Psoas muscle (tissue), 8 donors: ENCODE data around the gene PTPN1. TPM values are rescaled to one million over a fixed set of nuclear protein-coding genes. Genes with fewer than 3 reads are reported as not detected.

Experiments
- ATAC-seq, 4 donors: fragments of 200-7000 bp; cut with Tn5 transposase; one replicate each; pipeline ENCODE4 v1.9.1; 2020; ENCODE audit warnings: moderate library complexity in 3 of 4, mild to moderate bottlenecking in 2 of 4
- DNase-seq, 2 donors: peaks; one replicate each; pipeline ENCODE4 v3.0.0-alpha.2; 2020
- H3K27ac ChIP-seq: fragments of 200-600 bp; one replicate; pipeline ENCODE4 v1.8.0; 2022
- H3K27me3 ChIP-seq, 3 donors: fragments of 200-600 bp in 1 of 3; one replicate each; pipeline versions ENCODE4 v1.6.1 to v1.8.0; 2013 to 2022; ENCODE audit warnings: low read length in 2 of 3, mild to moderate bottlenecking in 2 of 3, moderate library complexity in 1 of 3; ENCODE audit not compliant: insufficient read depth in 3 of 3
- H3K36me3 ChIP-seq, 2 donors: fragments of 200-600 bp in 1 of 2; one replicate each; pipeline versions ENCODE4 v1.6.1 to v1.8.0; 2013 to 2022; ENCODE audit warnings: low read depth in 1 of 2, mild to moderate bottlenecking in 1 of 2, moderate library complexity in 1 of 2; ENCODE audit not compliant: insufficient read depth in 1 of 2
- H3K4me1 ChIP-seq: fragments of 200-600 bp; one replicate; pipeline ENCODE4 v1.8.0; 2022
- H3K4me3 ChIP-seq: fragments of 200-600 bp; one replicate; pipeline ENCODE4 v1.8.0; 2022; ENCODE audit warnings: mild to moderate bottlenecking
- H3K9me3 ChIP-seq: fragments of 200-600 bp; one replicate; pipeline ENCODE4 v1.8.0; 2022
- WGBS, 3 donors: extraction: QIAGEN DNeasy Blood & Tissue Kit; methylation state at CpG; one replicate each; pipeline versions ENCODE4 v1.1.6 to v1.1.7; 2013; 5-methylcytosine and 5-hydroxymethylcytosine counted together
- intact Hi-C, 2 donors: fragments of 100-400 bp; cut with DNase I; formaldehyde crosslinking; loops; one replicate each; pipeline versions ENCODE4 v1.11.0 to v1.14.2; 2022
- polyA plus RNA-seq, 3 donors: library from polyadenylated mRNA; stranded (reverse); fragments of 200-250 nt; gene quantifications; one replicate each; pipeline ENCODE4 v1.2.3, GENCODE V29; 2013
- total RNA-seq, 4 donors: library from RNA; stranded (reverse); fragmentation: NEBNext Ultra II Directional in 2 of 4; extraction: Animal tissue kit (Norgen Biotek cat#: 25700) in 2 of 4; gene quantifications; one replicate each; pipeline versions ENCODE4 v1.2.1 to v1.2.4, GENCODE V29; 2021 to 2023
- TF ChIP-seq, protein P1 (sequence below): fragments of 200-600 bp; IDR thresholded peaks from one replicate; pipeline ENCODE4 v1.8.0; 2022; ENCODE audit warnings: antibody characterized with exemption
- donor health status: healthy with polysubstance abuse.
- donor health status: DM: no; HTN: no; CAD: no; lungs with moderate emphysema.
- donor health status: Bipolar disorder and iron deficiency.
- donor health status: healthy.
- donor health status: DM: yes; HTN: yes; CAD: no.
- donor health status: DM: no; HTN: no; CAD: no.
- donor health status: DM: no; HTN: no; CAD: no.
- donor health status: DM: yes; HTN: yes; CAD: no.

PTPN1 gene
- total and polyA plus RNA-seq, 7 donors, result 28.7 to 112 (median 46.1) TPM

- intact Hi-C loops, result loop anchor here in 1 of 2 donors (5.0 to 10.0 kb wide), 2 partner anchors 84 to 116 kb away; no protein-coding TSS in a partner anchor
- ATAC-seq, result no peak
- TF ChIP-seq, protein P1, sequence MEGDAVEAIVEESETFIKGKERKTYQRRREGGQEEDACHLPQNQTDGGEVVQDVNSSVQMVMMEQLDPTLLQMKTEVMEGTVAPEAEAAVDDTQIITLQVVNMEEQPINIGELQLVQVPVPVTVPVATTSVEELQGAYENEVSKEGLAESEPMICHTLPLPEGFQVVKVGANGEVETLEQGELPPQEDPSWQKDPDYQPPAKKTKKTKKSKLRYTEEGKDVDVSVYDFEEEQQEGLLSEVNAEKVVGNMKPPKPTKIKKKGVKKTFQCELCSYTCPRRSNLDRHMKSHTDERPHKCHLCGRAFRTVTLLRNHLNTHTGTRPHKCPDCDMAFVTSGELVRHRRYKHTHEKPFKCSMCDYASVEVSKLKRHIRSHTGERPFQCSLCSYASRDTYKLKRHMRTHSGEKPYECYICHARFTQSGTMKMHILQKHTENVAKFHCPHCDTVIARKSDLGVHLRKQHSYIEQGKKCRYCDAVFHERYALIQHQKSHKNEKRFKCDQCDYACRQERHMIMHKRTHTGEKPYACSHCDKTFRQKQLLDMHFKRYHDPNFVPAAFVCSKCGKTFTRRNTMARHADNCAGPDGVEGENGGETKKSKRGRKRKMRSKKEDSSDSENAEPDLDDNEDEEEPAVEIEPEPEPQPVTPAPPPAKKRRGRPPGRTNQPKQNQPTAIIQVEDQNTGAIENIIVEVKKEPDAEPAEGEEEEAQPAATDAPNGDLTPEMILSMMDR, result no peak
- DNase-seq, result no peak
- no peaks in the 10 kb centered on the region for H3K27me3 ChIP-seq
- H3K4me3 ChIP-seq, result no peak overlapping the region
- H3K9me3 ChIP-seq, result no peaks in the 10 kb centered on the region
- WGBS, 3 donors, result 54 to 58% (median 54%) methylated on average over 11 of the region's 11 CpGs
- peaks cover 9% of the 10 kb centered on the region for H3K4me1 ChIP-seq
- H3K27ac ChIP-seq, result no peak overlapping the region
- no peaks in the 10 kb centered on the region for H3K36me3 ChIP-seq
These were observed 118.1 kb downstream of the PTPN1 start for GRCh38 chr20:50628332-50628731.

GRCh38 chr20:50628853-50629669 lies 118.9 kb downstream of the PTPN1 start:
- intact Hi-C loops, result loop anchor here in 1 of 2 donors (5.0 to 10.0 kb wide), 2 partner anchors 83 to 116 kb away; no protein-coding TSS in a partner anchor

DNA sequence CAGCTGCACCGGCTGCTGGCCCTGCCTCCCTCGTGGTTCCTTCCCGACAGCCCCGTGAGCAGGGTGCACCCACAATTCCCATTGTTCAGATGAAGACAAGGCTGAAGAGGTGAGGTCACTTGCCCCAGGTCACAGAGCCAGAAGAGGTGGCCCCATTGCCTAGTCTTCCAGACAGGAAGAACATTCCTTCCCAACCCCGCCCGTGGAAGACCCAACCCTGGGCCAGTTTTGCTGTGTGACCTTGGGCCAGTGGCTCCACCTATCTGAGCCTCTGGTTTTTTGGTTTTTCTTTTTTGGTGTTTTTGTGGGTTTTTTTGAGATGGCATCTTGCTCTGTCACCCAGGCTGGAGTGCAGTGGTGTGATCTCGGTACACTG lies 119.5 kb downstream of the PTPN1 start:
- DNase-seq, result no peak
- H3K4me1 ChIP-seq, result peaks cover 9% of the 10 kb centered on the region
- TF ChIP-seq, protein P1, result no peak
- no peak overlapping the region for H3K27ac ChIP-seq
- H3K36me3 ChIP-seq, result no peaks in the 10 kb centered on the region
- intact Hi-C loops, result loop anchor here in 1 of 2 donors (5.0 to 10.0 kb wide), 3 partner anchors 83 to 442 kb away; no protein-coding TSS in a partner anchor
- no peaks in the 10 kb centered on the region for H3K27me3 ChIP-seq
- no peak overlapping the region for H3K4me3 ChIP-seq
- 69 to 79% (median 76%) methylated on average over 7 of the region's 7 CpGs for WGBS, 3 donors
- ATAC-seq, result no peak
- no peaks in the 10 kb centered on the region for H3K9me3 ChIP-seq

More at GRCh38 chr20:50628853-50629669, 118.9 kb downstream of the PTPN1 start:
- Histone ChIP-seq H3K27ac (no peak overlapping the region), H3K27me3 (no peaks in the 10 kb centered on the region), H3K4me3 (no peak overlapping the region), H3K9me3 (no peaks in the 10 kb centered on the region), H3K4me1 (peaks cover 9% of the 10 kb centered on the region), H3K36me3 (no peaks in the 10 kb centered on the region)
- DNase-seq, result no peak
- TF ChIP-seq, protein P1, result no peak
- ATAC-seq, result no peak
- WGBS, 3 donors, result 73 to 83% (median 78%) methylated on average over 15 to 16 of the region's 16 CpGs

DNA sequence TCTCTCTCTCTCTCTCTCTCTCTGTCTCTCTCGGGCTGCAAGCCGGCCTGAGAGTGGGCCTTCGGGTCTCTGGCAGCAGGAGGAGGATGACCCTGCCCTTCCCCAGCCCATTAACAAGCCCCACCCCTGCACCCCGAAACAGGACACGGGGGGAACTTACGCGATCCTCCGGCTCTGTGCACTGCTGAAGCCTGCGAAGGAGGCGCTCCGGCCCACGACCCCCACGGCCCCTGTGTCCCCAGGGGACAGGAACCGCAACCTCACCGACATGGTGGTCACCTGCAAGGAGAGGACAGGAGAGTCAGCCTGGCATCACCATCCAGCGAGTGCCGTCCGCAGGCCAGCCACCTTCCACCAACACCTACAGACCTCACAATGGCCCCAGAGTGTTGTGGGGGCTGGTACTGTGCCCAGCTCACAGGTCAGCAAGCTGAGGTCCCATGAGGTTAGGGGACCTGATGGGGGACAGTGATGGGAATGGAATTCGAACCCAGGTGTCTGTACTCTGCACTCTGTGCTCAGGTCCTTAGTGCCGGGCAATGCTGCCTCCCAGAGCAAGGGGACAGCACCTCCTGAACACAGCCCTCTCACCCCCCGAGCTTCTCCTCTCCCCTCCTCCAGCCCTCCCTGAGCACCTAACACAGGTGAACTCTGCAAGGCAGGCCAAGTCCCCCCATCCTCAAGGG lies 120.5 kb downstream of the PTPN1 start:
- DNase-seq (no peak), ATAC-seq (no peak)
- TF ChIP-seq, protein P1, result no peak
- WGBS, 3 donors, result 88 to 93% (median 92%) methylated on average over 19 to 21 of the region's 21 CpGs
- intact Hi-C loops, result loop anchor here in 1 of 2 donors (5.0 kb wide), 1 partner anchor 443 kb away; no protein-coding TSS in a partner anchor
- no peaks in the 10 kb centered on the region for H3K27me3 ChIP-seq
- H3K27ac ChIP-seq, result no peak overlapping the region
- no peak overlapping the region for H3K4me3 ChIP-seq
- H3K36me3 ChIP-seq, result no peaks in the 10 kb centered on the region
- no peaks in the 10 kb centered on the region for H3K9me3 ChIP-seq
- H3K4me1 ChIP-seq, result peaks cover 12% of the 10 kb centered on the region
